Fibroblast of skin of left biceps (primary cell): ENCODE results near the gene PTGES.
"Not testable (repeated sequence)": the region's sequence is repeated elsewhere in the genome, so short reads cannot be mapped to it uniquely, and the experiment has no call there.

Source experiments
- DNase-seq, 2 experiments: peaks; one replicate each; pipeline ENCODE4 v3.0.0-alpha.2; 2013; ENCODE audit warnings: low read depth in 2 of 2

Gene PTGES

DNA sequence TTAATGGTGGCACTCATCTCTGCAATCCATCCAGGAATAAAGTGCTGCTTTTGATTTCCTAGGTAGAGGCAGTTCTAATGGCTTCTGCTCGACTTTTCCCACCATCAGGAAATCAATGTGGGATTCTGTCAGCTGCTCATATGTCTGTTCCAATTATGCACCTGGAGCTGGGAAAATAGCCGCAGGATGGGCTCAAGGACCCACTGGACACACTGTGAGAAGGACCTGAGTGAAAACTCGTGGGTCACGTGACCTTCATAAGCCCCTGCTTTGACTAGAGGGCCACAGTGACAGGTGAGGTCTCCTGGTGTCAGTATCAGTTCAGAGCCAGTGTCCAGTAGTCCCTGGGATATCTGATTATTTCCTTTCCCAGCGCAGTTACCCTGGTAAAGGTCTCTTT, 17.9 kb upstream of the PTGES start:
- no peak for DNase-seq

DNA sequence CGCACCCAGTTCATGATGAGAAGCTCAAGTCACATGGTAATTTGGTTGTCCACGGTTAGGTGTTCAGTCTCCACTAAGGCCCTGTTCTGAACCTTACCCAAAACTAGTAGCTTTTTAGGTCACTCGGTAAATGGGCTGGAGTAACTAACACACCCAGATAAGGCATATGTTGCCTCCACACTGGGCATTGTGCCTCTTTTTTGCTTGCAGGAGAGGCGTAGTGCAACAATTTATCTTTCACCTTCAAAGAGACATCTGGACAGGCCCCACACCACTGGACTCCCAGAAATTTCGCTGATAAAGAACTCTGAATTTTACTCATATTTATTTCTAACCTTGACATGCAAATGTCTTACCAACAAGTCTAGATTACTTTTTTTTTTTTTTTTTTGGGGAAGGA, 16.8 kb upstream of the PTGES start:
- no peak for DNase-seq

DNA sequence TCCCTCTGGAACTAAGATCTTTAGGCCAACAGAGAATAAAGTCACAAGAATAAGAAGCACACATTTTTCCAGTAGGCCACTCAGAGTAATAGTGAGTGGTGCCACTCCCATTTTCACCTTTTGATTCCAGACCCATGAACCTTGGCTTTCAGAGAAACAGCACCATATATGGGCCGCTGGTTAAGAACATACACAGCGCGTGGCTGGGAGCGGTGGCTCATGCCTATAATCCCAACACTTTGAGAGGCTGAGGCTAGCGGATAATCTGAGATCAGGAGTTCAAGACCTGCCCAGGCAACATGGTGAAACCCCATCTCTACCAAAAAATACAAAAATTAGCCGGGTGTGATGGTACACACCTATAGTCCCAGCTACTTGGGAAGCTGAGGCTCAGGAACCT, 15.6 kb upstream of the PTGES start:
- DNase-seq = no peak

DNA sequence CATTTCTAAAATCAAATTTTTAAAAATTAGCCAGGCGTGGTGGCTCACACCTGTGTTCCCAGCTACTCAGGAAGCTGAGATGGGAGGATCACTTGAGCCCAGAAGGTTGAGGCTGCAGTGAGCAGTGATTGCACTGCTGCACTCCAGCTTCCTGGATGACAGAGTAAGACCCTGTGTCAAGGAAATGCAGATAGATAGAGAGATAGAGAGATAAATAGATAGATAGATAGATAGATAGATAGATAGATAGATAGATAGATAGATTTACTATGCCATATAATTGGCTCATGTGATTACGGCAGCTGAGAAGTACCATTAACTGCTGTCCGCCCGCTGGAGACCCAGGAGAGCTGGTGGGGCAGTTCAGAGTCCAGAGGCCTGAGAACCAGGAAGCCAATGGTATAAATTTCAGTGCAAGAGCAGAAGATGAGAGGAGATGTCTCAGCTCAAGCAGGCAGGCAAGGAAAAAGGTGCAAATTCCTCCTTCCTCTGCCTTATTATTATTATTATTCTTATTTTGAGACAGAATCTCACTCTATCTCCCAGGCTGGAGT, 13.0 kb upstream of the PTGES start:
- no peak for DNase-seq

DNA sequence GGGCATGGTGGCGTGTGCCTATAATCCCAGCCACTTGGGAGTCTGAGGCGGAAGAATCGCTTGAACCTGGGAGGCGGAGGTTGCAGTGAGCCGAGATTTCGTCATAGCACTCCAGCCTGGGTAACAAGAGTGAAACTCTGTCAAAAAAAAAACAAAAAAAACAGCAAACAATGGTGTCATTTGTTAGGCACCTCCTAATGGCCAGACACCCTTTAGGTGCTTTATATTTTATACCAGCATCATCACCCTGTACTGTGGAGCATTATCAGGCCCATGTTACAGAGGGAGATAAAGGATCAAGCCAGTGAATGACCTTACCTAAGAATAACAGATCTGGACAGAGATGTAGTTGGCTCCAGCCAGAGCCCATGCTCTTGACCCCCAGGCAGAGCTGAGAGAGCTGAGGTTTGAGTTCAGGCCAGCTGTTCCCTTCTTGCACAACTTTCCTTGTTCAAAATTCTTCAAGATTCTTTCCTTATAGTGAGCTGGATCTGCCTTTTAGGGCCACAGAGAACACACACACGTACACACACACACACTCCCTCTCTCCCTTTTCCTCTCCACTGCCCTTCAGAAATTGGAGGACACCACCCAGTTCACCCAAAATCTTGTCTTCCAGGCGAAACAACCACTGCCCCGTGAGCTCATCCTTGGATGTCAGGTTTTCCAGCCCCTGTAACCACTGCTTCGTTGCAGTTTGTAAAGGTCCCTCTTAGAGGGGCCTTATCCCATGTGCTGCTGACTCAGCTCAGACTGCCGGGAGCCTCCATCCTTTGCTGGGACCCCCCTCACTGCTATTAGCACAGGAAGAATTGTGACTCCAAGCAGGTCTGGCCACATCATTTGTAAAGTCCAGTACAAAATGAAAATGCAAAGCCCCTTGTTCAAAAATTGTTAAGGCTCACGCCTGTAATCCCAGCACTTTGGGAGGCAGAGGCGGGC, 10.4 kb upstream of the PTGES start:
- peak in 1 of 2 experiments; percentile 44 for DNase-seq

DNA sequence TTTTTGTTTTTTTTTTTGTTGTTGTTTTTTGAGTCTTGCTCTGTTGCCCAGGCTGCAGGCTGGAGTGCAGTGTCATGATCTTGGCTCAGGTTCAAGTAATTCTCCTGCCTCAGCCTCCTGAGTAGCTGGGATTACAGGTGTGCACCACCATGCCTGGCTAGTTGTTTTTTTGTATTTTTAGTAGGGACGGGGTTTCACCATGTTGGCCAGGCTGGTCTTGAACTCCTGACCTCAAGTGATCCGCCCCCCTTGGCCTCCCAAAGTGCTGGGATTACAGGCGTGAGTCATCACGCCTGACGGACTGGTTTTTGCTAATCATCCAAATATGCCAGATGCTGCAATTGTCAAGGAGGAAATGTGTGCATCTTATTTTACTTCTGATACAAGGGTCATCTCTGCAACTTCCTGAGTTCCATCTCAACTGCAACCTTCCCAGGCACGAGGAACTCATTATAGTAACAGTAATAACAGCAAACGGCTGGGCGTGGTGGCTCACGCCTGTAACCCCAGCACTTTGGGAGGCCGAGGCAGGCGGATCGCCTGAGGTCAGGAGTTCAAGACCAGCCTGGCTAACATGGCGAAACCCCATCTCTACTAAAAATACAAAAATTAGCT, 9.6 kb upstream of the PTGES start:
- DNase-seq = peak; percentile 88 to 90

DNA sequence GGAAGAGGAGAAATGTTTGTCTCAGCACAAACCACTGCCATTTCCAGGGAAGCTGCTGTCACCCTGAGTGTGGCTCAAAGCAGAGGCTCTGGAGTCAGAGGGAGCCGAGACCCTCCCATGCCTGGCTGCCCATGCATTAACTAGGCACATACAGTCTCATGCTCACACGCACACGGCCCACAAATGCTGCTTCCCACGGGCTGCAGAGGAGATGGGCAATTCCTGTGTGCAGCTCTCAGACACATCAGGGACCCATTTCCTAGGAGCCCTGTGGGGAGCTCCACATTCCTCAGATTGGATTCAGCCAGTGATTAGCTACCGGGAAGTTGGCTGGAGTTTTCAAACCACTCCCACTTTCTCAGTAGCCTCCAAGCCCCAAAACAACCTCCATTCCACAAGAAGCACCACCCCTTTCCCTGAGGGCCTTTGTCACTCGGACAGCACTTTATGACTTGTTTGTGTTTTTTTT, 9.1 kb upstream of the PTGES start:
- peak; percentile 66 to 67 for DNase-seq

DNA sequence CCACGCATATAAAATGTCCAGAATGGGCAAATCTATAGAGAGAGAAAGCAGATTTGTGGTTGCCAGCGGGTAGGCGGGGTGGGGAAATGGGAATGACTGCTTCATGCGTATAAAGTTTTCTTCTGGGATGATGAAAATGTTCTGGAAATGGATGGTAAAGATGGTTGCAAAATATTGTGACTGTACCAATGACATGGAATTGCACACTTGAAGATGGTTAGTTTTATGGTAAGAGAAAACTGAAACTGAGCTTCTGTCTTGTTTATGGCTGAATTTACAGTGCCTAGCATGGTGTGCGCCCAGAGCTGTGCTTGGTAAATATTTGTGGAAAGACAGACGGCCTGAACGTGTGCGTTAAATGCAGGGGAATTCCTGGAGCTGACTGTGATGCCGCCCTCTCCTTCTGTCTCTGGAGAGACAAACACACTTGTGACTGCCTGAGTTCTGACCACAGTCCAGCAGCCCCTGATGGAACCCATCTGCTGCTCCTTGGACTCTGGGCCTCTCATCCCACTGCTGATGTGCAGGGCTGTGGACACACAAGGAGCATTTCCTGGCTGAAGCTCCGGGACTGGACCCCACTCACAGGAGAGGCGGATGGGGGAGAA, 8.6 kb upstream of the PTGES start:
- no peak for DNase-seq

DNA sequence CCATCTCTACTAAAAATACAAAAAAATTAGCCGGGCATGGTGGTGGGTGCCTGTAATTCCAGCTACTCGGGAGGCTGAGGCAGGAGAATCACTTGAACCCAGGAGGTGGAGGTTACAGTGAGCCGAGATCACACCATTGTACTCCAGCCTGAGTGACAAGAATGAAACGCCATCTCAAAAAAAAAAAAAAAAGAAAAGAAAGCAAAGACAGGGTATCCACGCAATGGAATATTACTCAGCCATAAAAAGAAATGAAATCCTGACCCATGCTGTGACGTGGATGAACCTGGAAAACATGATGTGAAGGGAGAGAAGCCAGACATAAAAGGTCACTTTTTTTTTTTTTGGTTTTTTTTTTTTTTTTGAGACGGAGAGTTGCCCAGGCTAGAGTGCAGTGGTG, 7.9 kb upstream of the PTGES start:
- DNase-seq = not testable (repeated sequence)

DNA sequence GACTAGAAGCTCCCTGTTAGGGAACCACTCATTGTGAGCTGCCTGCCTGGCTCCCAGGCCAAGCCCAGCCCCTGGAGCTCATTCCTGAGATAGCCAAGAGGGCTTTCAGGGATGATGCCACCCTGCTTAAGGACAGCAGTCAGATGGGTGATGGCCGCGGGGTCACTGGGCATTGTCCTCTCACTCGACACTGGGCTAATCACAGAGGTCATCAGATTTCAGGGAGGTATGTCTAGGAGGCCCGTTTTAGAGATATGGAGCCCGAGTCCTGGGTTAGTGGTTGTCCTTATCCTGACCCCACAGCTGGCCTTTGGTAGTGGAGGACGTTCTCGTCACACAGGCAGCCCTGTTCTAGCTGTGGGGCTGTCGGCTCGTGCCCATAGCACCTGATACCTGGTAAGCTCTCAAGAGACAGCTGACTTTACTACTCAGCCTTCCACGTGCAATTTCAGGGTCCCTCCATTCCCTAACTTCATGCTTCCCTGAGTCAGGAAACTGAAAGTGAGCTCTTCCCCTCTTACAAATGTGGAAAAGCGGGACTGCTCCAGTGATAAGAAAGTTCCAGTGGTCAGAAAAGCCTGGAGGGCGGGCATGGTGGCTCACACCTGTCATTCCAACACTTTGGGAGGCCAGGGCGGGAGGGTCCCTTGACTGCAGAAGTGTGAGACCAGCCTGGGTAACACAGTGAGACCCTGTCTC, 7.1 kb upstream of the PTGES start:
- DNase-seq = no peak

DNA sequence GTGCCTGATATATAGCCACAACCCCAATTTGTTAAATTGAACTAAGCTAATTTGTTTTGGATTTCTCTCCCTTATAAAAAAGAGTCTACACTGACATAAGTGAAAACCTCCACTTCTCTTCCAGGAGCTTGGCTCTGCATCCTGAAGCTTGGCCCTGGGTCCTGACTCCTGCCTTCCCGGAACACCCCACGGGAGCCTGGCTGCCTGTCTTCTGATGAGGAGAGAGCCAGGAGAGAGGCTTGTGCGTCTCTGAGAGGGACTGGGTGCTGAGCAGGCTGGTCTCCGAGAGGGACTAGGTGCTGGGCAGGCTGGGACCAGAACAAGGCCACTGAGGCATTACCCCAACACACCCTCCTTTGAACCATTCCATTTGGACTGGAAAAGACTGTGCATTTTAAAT, 6.5 kb upstream of the PTGES start:
- DNase-seq = no peak

DNA sequence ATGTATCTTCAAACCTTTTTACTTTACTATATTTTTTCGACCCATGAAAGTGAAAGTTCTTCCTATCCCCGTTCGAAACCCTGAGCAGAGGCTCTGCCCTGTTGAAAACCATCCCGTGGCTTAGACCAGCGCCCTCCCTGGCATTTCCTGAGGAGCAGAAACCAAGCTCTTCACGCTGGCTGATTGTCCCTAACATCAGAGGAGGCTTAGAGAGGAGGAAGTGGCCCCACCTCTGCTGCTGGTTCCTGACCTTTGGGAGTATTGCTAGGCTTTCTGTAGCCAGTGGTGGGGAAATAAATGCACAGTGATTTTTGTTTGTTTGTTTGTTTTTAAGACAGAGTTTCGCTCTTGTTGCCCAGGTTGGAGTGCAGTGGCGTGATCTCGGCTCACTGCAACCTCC, 4.2 kb upstream of the PTGES start:
- DNase-seq = no peak

DNA sequence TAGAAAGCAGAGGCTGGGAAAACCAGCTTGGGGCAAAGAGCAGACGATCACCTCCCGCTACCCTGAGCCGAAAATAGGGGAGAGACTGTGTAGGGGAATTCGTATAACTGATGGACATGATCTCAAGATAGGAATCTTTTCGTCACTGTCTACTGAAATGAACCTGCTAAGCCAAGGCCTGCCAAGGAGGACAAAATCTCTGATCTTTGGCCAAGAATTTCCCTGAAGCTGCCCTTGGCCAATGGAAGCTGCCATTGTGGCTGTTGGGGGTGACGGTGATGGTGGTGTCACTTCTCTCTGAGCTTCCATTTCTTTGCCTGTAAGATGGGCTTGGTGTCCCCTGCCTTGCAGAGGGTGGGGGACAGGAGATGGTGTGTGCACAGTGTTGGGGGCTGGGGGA, 3.3 kb upstream of the PTGES start:
- no peak for DNase-seq

DNA sequence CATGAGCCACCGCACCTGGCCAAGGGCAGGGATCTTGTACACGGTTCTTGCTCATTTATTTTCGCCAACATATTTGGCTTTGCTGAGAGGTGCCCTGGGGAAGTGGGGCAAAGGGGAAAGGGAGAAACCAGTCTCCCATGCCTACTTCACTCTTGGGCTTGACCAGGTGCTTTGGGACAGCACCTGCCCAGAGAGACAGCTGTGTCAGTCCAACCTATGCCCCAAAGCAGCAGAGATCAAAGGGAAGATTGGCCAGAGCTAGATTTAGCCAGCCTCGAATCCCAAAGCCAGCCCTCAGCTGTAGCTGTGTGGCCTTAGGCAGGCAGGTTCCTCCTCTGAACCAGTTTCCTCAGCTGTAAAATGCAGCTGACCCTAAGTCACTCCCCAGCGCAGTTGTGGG, 2.3 kb upstream of the PTGES start:
- no peak for DNase-seq

DNA sequence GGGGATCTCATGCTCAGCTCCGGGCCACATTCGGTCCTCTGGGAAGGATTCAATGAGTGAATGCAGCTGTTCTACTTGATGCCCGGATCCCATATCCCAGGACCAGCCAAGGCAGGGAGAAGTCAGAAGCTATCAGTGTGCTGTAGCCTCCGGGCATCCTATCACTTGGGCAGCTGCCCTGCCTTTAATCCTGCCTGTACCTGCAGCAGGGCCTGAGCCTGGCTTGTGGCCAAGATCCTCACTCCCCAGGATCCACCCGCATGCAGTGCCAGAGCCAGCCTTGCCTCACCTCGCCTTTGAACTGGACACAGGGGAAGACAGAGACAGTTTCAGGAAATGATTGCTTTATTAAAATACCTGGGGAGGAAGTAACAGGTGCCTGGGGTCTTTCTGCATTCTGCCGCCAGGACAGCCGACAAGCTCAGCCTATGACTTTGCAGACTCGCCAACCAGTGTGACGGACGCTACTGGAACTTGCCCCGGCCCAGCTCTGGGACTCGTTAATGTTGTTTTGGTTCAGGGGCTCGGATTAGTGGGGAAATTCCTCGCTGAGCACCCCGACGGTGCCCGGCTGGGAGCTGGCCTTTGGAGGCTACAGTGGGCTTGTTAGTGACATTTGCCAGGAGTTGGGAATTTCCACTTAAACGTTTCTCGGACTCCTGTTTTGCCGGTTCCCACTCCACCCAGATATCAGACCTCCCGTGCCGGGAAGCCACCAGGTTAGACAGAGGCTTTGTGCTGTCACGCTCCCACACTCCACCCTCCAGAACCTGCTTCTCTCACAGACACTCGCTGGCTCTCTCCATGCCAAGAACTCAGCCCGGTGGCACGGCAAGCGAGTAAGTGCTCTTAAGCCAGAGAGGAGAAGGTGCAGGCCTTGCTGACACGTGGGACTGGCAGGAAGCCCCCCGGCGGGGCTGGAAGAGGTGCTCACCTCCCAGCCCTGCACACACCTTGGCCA, 721 bp downstream of the PTGES start:
- no peak for DNase-seq

DNA sequence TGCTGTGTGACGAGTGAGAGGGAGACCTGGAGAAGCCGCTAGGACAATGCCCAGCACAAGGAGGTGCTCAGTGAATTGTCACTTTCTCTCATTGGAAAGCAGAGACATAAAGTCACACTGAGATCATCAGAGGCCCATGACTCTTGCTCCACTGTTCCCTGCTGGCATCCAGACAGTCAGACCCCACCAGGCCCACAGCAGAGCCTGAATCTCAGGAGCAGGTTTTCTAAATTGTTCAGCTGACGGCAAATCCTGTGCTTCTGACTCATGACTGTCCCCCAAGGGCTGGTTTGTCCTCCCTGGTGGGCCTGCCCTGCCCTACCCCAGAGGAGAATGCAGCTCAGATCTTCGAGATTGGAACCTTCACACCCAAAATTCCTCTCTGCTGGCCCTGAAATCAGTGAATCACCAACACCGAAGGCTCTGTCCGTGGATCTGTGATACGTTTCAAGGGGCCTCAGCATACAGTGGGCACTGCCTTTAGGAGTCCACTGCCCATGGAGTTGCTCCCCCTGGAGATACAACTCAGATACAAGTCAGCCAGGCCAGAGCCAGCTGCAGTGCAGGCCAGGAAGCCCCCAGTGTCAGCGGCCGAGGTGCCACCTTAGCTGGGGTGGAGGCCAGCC, 2.7 kb downstream of the PTGES start:
- DNase-seq = no peak

DNA sequence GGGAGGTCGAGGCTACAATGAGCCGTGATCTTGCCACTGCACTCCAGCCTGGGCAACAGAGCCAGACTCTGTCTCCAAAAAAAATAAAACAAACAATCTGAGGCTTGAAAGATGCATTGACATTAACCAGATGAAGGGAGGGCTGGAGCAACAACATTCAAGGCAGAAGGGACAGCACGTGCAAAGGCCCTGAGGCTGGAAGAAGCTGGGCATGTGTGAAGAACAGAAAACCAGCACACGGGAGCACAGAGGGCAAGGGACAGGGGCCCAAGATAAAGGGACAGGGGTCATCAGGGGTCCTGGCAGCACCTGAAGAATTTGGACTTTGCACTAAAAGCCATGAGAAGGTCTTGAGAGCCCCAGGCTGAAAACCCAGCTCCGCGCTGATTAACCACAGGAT, 3.3 kb downstream of the PTGES start:
- no peak for DNase-seq

DNA sequence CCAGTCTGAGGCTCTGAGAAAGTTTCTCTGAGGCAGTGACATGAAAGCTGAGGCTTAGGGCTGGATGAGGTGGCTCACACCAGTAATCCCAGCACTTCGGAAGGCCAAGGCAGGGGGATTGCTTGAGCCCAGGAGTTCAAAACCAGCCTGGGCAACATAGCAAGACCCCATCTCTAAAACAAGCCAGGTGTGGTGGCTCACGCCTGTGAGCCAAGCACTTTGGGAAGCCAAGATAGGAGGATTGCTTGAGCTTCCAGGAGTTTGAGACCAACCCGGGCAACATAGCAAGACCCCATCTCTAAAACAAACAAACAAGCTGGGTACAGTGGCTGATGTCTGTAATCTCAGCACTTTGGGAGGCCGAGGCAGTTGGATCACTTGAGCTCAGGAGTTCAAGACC, 3.8 kb downstream of the PTGES start:
- DNase-seq = not testable (repeated sequence)

DNA sequence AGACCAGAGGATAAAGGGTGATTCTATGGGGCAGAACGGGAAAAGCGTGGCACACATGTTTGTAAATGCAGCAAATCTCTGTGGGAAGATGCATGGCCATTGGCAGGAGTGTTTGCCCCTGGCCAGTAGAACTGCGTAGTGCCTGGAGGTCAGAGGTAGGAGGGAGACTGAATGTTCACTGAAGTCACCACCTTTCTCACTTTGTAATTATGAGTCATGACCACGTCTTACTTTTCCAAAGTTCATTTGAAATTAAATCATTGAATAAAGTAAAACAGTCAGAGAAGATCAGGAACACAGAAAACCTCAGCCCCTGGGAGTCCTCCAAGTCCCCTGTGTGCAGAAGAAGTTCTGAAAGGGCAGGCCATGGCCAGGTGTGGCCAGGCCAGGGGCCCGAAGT, 4.6 kb downstream of the PTGES start:
- DNase-seq = no peak

DNA sequence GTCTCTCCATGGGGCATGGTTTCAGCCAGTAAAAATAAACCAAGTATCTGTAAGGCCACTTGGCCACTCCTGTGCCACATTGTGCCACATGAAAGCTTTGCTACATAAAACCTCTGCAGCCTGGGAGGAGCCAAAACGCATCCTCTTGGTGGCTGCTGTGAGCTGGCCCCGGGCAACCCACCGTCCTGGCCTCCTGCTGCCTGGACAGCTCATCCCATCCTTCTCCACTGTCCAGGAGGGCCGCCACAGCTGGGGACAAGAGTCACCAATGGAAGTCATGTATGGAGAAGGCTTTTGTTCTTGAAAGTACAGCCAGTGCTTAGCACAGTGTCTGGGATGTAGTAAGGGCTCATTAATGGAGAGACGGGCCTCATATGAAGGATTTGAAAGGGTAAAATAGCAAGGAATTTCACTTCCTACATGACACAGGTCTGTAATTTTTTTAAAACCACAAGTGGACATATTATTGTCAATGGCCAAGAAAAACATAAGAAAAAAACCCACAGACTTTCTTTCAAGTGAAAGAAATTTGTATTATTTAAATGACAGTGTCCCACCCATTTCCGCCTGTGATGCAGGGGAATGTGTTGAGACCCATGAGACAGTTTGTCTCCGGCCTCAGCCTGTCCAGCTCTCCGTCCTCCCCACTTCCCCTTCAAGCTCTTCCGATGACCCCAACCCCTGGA, 6.6 kb downstream of the PTGES start:
- DNase-seq = no peak
